ENCODE measurements around the gene ESCO1.
"Not testable (repeated sequence)": the region's sequence is repeated elsewhere in the genome, so short reads cannot be mapped to it uniquely, and the experiment has no call there.

DNA sequence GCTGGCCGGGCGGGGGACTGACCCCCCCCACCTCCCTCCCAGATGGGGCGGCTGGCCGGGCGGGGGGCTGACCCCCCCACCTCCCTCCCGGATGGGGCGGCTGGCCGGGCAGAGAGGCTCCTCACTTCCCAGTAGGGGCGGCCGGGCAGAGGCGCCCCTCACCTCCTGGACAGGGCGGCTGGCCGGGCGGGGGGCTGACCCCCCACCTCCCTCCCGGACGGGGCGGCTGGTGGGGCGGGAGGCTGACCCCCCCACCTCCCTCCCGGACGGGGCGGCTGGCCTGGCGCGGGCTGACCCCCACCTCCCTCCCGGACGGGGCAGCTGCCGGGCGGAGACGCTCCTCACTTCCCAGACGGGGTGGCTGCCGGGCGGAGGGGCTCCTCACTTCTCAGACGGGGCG is 8.1 kb downstream of the ESCO1 start:
- TF ChIP-seq, protein P1, sequence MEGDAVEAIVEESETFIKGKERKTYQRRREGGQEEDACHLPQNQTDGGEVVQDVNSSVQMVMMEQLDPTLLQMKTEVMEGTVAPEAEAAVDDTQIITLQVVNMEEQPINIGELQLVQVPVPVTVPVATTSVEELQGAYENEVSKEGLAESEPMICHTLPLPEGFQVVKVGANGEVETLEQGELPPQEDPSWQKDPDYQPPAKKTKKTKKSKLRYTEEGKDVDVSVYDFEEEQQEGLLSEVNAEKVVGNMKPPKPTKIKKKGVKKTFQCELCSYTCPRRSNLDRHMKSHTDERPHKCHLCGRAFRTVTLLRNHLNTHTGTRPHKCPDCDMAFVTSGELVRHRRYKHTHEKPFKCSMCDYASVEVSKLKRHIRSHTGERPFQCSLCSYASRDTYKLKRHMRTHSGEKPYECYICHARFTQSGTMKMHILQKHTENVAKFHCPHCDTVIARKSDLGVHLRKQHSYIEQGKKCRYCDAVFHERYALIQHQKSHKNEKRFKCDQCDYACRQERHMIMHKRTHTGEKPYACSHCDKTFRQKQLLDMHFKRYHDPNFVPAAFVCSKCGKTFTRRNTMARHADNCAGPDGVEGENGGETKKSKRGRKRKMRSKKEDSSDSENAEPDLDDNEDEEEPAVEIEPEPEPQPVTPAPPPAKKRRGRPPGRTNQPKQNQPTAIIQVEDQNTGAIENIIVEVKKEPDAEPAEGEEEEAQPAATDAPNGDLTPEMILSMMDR (conservative IDR thresholded peaks at IDR 0.05) = not testable (repeated sequence)
- not testable (repeated sequence) for TF ChIP-seq EZH2 (IDR thresholded peaks at IDR 0.05; ENCODE audit: low read depth)

All from PC-9 (cell line).